DMS153 treated with DMSO at 0.1 percent for 48 hours (cell line): ENCODE measurements around the gene PGM5.
"Not testable (repeated sequence)": the region's sequence is repeated elsewhere in the genome, so short reads cannot be mapped to it uniquely, and the experiment has no call there.

ENCODE experiments used
- DNase-seq: peaks from one replicate; lab custom pipeline; 2025; ENCODE audit not compliant: unreplicated experiment; lab: John Stamatoyannopoulos, UW

PGM5 gene

DNA sequence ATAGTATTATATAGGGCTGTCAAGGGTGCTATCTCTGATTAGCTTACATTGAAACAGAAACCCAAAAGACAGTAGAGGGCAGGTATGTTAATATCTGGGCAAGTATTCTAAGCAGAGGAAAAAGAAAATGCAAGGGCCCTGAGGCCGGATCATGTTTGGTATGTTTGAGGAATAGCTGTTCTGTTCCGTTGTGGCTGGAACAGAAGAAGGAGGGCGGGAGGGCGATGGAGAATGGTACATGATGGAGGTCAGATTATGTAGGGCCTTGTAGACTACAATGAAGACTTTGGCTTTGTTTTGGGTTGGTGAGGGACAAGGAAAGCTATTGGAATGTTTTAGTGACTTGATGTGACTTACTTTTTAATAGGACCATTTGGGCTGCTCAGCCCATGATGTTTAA, 19.4 kb downstream of the PGM5 start:
- not testable (repeated sequence) for DNase-seq

- DNase-seq = not testable (repeated sequence)
Observed at GRCh38 chr9:68377723-68378122, 21.3 kb downstream of the PGM5 start.

DNA sequence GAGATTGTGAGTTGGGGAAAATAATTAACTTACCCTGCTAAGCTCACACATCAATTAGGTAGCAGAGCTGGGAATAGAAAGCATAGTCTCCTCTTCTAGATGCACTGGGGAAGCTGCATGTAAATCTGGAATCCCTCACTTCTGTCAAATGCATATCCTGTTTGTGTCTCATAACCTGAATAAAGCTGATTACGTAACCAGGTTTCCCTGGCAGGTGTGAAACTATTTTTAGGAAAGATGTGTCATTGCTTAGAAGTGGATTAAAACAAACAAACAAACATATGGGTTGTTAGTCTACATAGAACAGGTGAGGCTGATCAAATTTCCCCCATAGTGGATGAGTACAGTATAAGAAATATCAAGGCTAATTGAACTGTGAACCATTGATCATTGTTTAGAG, 27.5 kb downstream of the PGM5 start:
- DNase-seq = not testable (repeated sequence)

DNA sequence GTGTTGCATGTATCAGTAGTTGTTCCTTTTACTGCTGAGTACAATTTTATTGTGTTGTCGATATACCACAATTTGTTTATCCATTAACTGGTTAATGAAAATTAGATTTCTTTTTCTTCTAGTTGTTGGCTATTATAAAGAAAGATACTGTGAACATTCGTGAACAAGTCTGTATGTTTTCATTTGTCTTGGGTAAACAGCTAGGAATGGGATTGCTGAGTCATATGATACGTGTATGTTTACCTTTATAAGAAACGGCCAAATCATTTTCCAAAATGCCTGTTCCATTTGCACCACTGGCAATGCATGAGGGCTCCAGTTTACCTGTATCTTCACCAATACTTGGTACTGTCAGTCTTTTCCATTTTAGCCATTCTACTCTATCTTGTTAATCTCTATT, 33.1 kb downstream of the PGM5 start:
- DNase-seq = not testable (repeated sequence)

DNA sequence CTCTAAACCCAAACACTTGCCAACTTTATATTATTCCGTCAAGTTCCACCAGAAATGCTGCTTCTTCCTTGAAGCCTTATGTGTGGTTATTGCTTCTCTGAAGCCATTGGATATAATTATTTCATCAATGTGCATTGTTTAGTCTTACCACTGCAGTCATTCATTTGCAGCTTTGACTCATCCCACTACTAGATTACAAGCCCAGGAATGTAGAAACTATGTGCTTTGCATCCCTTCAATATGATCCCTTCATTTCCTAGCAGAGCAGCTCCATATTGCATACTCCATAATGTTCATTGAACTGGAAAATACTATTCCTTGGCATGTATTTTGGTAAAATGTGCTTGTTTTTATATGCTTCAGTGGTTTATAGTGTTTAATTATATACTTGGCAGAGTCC, 34.3 kb downstream of the PGM5 start:
- not testable (repeated sequence) for DNase-seq

DNA sequence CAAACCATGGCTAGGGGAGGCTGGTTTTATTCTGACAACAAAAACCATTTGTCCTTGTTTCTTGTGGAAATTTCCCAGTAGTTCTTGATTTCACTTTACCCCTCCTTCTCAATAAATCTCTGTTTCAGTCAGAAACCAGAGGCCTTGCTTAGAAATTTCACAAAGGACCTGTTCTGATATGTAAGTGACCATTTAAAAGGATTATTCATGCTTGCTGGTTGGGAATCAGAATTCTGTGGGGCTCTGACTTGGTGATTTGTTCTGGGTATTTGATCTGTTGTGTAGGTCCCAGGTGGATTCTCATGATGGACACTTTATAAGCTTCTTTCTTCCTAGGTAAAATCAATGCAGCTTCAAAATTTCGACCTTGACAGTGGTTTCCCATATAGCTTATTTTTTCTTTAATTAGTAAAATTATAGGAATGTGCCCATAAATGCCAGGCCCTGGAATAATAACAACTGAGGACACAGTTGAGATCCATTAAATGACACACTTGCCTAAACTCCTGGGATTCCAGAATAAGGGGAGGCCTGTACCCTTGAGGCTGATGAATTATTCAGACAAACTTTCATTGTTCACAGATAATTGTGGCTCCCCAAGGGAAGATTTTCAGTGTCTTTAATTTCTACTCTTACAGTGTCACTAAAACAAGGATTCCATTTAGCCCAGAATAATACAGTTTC, 40.1 kb downstream of the PGM5 start:
- DNase-seq = not testable (repeated sequence)

DNA sequence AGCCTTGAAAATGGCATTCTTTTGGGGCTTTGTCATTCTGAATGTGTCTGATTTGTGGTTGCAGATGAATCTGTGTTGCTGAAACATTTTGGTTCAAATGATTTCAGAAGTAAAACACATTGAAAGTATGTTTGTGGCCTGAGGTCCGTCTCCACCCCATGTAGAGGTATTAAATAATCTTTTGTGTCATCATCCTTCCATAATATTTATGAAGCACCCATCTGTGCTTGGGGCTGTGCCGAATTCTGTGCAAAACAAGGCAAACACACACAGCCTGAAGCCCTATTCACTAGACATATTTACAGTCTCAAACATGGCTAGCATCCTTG, 40.6 kb downstream of the PGM5 start:
- not testable (repeated sequence) for DNase-seq

- DNase-seq = not testable (repeated sequence)
Observed at GRCh38 chr9:68397796-68398195, 41.4 kb downstream of the PGM5 start.

GRCh38 chr9:68398324-68398723, 41.9 kb downstream of the PGM5 start:
- not testable (repeated sequence) for DNase-seq

- not testable (repeated sequence) for DNase-seq
Observed at GRCh38 chr9:68404421-68405185, 48.2 kb downstream of the PGM5 start.

DNA sequence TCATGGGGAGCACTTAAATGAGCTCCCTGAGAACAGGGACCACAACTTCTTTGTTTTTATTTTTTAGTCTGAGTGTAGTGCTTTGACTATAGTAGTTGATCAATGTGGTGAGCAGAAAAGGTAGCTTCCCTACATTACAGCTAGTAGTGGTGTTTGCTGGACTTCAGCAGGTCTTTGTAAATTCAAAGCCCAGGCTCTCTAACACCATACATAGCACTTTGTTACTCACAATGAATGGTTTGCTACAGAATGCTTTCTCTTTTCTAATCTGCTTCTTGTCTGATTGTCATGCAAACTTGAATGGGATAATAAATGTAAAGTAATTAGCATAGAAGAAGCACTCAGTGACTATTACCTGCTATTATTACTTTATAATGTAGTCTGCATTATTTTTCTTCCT, 55.5 kb downstream of the PGM5 start:
- not testable (repeated sequence) for DNase-seq

- DNase-seq = not testable (repeated sequence)
Observed at GRCh38 chr9:68412754-68413153, 56.3 kb downstream of the PGM5 start.

- not testable (repeated sequence) for DNase-seq
Observed at GRCh38 chr9:68415065-68415464, 58.7 kb downstream of the PGM5 start.

- no peak for DNase-seq
Observed at GRCh38 chr9:68416936-68417564, 60.6 kb downstream of the PGM5 start.

DNA sequence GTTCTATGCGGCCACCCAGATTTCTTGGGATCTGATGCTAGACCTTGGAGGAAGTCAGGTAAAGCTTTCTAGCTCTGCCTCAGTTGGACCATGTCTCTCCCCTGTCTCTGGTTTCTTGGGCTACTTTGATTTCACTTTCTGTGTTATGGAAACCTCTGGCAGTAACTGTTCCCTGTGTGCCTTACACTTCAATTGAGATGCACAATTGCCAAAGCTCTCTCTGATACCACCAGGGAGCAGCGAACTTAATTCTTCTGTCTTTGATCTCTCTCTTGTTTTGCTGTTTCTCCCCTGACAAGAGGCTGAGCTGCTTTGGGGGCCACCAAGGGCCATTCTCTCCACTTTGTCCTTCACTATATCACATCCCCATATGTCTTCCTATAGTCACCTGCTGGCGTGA, 61.4 kb downstream of the PGM5 start:
- no peak for DNase-seq

DNA sequence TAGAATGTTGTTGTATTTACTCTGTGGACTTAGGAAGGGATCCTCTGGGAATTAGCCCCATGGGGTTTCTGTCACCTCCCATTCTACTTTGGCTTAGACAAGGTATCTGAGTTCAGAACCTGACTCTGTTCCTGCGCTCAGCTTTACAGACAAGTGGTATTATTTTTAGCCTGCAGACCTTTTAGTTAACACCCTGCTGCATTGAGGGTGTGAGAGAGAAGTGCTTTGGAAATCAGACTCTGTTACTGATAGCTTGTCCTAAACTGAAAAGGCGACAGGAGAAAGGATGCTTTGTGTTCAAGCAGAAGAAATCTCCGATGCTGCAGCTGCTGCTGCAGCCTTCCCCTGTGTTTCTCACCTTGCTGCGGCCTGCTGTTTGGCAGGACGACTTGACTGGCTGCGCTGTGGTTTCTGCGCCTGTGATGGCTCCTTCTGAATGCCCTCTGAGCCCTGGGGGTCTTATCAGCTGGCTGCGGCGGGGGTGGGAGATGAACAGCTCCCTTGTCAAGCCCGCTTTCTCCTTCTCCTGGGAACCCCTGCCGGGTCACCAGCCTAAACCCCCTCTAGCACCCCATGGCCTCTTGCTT, 61.9 kb downstream of the PGM5 start:
- DNase-seq = no peak

DNA sequence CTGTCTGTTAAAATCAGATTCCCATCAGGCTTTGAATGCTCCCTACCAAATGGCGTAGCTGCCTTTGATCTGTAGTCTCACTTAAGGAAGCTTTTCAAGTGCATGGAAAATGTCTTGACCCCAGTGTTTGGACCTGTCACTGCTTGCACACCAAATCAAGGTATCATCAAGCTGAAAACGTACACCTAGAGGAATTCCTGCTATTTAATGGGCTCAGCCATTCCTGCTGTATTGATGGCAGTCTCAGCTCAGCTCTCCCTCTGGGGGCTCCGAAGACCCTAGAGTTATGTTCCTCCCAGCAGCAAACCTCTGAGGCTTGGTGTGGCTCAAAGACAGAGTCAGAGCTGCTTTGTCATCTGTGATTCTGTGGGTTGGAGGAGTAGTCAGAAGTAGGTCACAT, 63.5 kb downstream of the PGM5 start:
- DNase-seq = no peak

- DNase-seq = no peak
Observed at GRCh38 chr9:68426755-68427154, 70.3 kb downstream of the PGM5 start.

DNA sequence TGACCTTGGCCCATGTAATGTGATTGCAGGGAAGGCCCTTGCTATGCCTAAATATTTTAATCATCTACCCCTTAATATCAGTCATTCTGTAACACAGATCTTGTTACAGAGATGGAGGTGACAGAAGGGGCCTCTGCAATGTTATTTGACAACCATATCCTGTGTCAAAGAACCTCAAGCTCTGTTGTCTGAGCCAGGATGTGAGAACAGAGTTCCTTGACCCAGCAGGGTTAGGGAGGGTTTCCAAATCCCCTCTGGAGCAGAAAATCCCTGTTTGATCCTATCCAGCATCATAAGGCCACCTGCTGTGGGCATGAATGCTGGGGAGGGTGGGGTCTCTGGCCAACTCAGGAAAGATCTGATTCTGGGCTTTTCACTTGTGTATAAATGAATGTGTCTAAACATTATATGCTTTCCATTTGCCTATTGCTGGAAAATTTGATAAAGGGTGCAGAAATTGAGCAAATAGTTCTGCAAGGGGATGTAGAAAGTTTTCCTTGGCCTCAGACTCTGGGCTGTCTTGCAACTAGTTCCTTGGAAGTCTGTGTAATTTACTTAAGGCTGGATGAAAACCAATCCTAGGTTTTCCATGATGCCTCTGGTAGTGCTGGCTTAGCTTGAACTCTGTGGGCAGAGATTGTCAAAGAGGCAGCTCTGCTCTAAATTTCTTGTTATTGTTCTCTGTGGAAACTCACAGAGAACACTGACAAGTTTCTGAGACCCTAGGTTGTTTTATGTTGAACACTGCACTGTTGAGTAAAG, 71.0 kb downstream of the PGM5 start:
- DNase-seq = no peak

- no peak for DNase-seq
Observed at GRCh38 chr9:68428481-68428880, 72.1 kb downstream of the PGM5 start.

- DNase-seq = no peak
Observed at GRCh38 chr9:68429631-68430030, 73.2 kb downstream of the PGM5 start.
